Left kidney (tissue), 1 donor: Measurements from ENCODE around the gene ZDHHC11. TPM values are rescaled to one million over a fixed set of nuclear protein-coding genes. Genes with fewer than 3 reads are reported as not detected.

Experiments
- polyA plus RNA-seq: library from polyadenylated mRNA; unstranded; fragments of 120-200 nt; gene quantifications from one replicate; pipeline ENCODE4 v1.2.1, GENCODE V29; 2013; ENCODE audit not compliant: insufficient read length

The ZDHHC11 gene
- polyA plus RNA-seq, 1 donor = 14.7 TPM

Other genes starting within 250 kb of the ZDHHC11 start
- gene CEP72, start 238.6 kb downstream of the ZDHHC11 start, polyA plus RNA-seq = 12.6 TPM
- 7.3 TPM for gene TPPP, start 157.6 kb downstream of the ZDHHC11 start, polyA plus RNA-seq
- 8.9 TPM for gene ZDHHC11B, start 66.3 kb downstream of the ZDHHC11 start, polyA plus RNA-seq
- gene BRD9, start 41.8 kb upstream of the ZDHHC11 start, polyA plus RNA-seq = 47.5 TPM
- gene TRIP13, start 41.9 kb upstream of the ZDHHC11 start, polyA plus RNA-seq = 14.5 TPM
- 15.6 TPM for gene NKD2, start 157.8 kb upstream of the ZDHHC11 start, polyA plus RNA-seq